GM21737 (cell line): ENCODE results near the gene AGTPBP1.

Experiments
- ATAC-seq: cut with Tn5 transposase; IDR thresholded peaks from one replicate; pipeline ENCODE4 v1.9.1; 2021; ENCODE audit warnings: mild to moderate bottlenecking, moderate library complexity; ENCODE audit not compliant: unreplicated experiment

Gene AGTPBP1

DNA sequence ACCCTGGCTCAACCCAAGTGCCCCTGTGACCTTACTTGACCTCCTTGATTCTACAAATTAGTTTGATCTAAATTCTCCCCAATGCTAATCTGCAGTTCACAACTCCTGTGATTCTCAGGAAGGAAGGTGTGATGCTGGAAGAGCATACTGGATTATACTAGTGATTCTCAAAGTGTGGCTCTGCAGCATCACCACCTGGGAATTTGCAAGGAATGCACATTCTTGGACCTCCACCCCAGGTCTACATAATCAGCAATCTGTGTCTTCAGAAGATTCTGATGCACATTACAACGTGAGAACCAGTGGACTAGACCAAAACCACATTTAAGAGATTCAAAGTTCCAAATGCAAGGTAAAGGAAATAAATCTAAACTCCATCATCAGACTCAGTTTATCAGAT is 198.6 kb downstream of the AGTPBP1 start:
- no peak for ATAC-seq

DNA sequence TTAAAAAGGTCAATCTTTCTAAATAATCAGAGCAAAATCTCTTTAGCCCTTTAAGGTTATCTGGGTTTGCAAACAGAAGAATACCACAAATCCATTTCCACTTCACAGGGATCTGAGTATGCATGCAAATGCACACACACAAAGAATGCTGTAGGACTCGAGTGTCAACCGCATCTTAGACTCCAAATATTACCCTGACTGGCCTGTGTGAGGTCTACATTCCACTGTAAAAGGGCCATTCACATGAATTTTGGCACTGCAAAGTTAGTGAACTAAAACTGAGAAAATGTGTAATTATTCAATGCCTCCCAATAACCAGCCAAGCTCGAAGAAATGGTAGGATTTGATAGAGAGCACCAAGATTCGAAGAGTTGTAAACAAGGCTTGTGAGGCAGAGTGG is 199.9 kb downstream of the AGTPBP1 start:
- no peak for ATAC-seq

DNA sequence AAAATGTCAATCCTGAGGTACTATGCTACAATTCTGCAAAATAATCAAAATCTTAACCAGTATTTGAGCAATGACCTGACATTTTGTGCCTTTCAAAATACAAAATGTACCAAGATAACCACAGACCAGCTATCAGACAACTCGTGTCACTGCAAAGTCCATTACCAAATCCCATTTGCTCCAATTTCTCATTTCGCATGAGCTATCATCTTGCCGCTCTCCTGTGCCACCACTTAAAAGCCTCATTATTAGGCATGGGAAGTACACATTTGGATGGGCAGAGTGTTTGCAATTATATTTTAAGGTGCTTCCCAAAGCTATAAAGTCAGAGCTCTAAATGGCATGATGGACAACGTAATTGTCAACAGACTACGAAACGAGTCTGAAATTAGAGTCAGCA is 205.2 kb downstream of the AGTPBP1 start:
- no peak for ATAC-seq

- ATAC-seq, result no peak
Observed at GRCh38 chr9:85536076-85536475, 205.7 kb downstream of the AGTPBP1 start.

GRCh38 chr9:85534340-85534739 is 207.4 kb downstream of the AGTPBP1 start:
- no peak for ATAC-seq

DNA sequence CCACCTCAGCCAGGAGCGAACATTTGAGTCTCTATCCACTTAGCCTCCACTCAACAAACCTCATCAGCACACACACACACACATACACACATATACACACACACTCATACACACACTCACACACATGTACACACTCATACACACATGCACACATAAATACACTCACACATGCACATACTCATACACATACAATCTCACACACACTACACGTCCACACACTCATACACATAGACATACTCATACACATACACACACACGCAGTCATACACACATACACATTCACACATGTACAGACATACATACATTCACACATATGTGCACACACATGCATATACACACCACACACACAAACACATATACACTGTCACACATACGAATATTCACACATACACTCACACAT is 208.2 kb downstream of the AGTPBP1 start:
- ATAC-seq, result no peak

DNA sequence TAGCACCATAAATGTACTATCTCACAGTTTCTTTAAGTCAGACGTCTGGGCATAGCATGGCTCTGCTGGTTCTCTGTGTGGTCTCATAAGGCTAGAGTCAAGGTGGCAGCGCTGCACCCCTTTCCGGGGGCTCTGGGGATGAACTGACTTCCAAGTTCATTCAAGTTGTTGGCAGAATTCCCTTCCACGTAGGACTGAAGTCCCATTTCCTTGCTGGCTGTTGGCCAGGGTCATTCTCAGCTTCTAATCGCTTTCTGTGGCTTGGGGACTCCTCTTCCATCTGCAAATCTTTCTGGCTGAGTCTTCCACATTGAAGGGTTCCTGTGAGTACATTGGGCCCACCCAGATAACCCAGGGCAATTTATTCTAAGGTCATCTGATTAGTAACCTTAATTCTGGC is 211.0 kb downstream of the AGTPBP1 start:
- no peak for ATAC-seq

DNA sequence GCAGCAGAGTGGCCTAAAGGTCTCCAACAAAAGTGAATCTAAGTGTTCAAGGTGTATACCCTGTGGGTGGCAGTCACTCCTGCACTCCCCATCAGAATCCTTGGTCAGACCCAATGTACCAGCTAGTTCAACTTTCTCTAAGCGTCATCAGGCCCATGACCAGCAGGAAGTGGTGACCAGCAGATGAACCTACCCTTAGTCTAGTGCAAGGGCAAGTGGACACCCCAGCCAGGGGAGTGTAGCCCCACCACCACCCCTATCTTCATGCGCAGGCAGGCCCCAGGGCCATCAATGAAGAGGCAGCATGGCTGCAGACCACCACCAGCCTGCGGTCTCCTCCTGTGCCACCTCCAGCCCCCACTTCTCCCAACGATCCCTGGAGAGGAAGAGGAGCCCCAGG is 213.1 kb downstream of the AGTPBP1 start:
- no peak for ATAC-seq

DNA sequence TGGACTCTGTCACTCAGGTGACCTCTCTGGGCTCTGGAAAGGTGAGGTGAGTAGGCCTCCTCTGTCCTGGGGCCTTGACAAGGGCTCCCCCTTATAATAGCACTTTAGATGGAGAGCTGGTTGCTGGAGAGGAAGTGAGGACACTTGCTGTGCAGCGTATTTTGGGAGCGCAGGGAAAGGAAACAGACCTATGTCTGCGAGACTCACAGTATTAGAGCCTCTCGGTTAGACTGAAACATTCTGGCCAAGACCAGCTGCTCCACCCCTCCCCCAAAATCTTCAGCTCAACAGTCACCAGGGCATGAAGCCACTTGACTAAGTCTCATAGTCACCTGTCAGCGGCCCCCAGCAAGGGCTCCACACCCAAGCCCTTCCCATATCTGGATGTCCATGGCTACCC is 213.6 kb downstream of the AGTPBP1 start:
- ATAC-seq, result no peak

DNA sequence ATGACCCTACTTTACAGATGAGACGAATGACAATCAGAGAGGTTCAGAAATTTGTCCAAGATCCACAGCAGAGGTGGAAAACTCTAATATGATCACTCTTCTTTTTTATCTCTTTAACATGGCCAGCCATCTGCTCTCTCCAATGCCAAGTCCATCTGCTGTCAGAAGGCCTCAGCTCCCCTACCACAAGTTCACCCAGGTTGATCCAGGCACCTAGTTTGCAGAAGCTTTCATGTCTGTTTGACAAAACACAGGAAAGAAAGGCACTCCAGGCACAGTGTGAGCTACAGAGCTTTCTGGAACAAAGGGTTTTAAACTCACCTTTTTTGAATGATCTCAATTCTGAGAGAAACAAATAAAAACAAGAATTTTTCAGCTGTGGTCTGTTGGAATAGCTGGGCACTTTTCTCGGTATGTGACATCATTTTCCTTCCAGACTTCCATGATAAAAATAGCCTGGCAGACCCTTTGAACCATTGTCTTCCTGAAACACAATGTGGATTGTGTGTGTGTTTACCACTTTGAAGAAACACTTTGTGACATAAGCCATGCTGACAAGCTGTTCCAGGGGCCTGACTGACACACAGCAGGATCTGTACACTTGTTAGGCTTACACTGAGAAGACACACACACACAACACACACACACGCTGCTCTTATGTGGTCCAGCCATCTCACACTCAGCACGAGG is 214.3 kb downstream of the AGTPBP1 start:
- no peak for ATAC-seq

GRCh38 chr9:85524531-85524930 is 217.2 kb downstream of the AGTPBP1 start:
- ATAC-seq, result no peak

DNA sequence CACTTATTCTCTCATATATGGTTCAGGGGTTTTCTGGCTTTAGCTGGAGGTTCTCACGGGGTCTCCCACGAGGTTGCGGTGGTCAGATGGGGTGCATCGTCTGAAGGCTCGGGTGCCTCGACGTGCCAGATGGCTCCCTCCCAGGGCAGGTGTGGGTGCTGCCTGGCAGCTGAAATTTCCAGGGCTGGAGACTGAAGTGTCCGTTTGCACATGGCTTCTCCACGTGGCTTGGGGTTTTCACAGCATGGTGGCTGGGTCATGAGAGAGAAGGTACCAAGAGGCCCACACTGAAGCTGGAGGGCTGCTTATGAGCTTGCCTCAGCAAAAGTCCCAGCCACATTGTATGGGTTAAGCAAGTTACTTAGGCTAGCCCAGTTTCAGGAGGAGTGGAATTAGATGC is 218.6 kb downstream of the AGTPBP1 start:
- ATAC-seq, result no peak

DNA sequence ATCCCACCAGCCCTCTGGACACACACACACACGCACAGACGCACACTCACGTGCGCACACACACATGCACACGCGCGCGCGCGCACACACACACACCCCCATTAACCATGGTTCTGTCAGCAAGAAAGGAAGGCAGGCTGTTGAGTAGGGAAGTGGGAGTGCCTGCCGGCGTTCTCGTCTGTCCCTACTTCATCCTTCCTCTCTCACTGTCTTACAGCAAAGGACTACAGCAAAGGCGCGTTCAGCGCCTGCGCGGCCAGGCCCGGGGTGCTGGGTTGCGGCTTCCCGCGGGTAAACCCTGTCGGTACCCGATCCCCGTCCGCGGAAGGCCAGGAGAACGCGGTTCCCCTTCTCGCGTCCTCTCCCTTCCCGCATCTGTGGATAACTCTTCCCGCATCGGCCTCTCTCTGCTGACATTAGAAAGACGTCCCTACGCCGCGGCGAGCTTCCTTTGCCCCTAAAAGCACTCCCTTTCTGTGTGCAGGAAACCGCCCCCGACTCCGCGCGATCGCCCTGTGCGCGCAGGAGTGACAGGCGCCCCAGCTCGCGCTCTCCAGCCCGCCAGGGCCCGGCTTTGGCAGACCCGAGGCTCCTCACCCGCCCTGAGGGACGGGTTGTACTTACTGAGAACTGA is 219.2 kb downstream of the AGTPBP1 start:
- no peak for ATAC-seq

- ATAC-seq, result no peak
Observed at GRCh38 chr9:85521371-85522197, 220.2 kb downstream of the AGTPBP1 start.

DNA sequence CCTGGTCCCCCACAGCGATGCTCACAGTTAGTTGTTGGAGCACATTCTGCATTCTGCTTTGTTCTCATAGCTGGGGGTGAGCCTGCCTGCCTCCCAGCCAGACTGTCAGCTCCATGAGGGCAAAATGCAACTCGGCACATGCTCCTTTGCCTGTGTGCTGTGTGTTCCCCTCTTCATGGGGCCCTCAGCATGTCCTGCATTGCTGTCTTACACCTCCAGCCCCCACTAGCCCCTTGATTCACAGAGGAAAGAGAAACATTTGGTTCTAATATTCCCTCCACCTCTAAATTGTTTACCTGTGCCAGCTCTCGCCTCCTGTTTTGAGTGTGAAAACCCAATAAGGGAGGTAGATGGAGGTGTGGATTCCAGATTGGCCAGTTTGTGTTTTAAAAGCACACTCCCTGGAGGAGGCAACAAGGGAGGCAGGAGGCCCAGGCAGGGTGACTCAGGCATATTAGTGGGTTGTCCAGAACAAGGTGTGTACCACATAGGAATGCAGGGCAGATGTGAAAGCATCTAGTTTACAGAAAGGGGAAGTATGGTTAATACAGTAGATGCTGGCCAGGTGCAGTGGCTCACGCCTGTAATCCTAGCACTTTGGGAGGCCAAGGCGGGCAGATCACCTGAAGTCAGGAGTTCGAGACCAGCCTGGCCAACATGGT is 224.6 kb downstream of the AGTPBP1 start:
- no peak for ATAC-seq

DNA sequence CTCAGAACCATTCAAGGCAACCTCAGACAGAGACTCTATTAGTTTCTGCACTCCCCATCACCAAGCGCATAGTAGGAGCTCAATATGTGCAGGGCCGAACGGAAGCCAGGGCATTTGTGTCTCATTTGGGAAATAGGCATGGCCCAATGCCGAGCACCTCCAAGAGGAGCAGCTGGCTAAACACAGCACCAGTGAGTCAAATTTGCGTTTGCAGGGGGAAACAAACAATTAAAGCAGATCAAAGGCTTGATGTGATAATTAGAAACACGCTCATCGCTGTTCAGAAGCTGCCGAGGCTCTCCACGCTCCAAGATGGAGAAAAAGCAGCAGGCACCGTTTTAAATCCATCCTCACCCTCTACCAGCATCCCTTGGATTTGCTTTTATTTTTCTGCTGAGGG is 225.3 kb downstream of the AGTPBP1 start:
- ATAC-seq, result no peak

DNA sequence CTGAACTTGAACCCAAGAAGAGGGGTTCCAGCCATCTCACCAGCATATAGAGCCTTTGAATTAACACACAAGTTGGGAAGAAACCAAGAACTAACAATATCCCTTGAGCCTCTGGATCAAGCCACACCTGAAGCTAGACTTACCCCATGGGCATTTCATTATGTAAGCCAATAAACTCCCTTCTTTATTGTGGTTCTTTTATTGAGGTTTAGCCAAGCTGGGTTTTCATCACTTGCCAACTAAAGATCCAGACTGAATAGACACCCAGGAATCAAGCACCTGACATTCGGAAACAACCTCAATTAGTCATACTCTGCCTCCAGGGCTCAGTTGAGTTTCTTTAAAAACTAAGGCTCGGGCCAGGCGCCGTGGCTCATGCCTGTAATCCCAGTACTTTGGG is 226.7 kb downstream of the AGTPBP1 start:
- no peak for ATAC-seq

DNA sequence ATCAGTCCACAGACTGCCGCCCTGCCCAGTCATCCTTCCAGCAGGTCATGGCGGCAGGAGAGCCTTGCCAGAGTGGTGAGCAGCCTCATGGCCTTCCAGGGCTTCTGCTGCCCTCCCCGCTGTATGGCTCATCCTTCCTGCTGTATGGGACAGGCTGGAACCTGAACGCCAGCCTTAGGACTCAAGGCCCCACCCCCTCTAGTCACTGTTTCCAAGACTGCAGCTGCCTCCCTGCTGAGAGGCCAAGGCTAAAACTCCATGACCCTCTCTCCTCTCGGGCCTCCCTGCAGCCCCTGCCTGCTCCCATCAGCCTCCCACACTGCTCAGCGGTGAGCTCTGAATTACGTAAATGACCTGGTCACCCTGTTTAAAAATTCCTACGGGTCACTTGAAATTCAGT is 227.5 kb downstream of the AGTPBP1 start:
- ATAC-seq, result no peak

DNA sequence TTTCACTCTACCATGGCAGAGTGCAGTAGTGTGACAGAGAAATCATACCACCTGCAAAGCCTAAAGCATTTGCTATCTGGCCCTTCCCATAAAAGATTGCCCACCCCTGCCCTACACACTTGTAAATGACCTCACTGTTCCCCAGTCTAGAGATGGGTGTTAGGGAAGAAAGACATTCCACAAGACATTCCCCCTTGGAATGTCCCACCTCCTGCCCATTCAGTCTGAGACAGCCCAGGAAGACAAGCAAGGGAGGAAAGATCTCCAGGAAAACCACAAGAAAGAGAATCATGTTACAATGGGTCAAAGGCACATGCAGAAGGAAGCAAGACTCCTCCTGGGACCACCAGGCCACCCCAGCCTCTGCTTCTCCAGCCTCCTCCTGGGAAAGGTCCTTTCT is 230.0 kb downstream of the AGTPBP1 start:
- no peak for ATAC-seq

GRCh38 chr9:85510830-85511504 is 230.8 kb downstream of the AGTPBP1 start:
- ATAC-seq, result no peak

DNA sequence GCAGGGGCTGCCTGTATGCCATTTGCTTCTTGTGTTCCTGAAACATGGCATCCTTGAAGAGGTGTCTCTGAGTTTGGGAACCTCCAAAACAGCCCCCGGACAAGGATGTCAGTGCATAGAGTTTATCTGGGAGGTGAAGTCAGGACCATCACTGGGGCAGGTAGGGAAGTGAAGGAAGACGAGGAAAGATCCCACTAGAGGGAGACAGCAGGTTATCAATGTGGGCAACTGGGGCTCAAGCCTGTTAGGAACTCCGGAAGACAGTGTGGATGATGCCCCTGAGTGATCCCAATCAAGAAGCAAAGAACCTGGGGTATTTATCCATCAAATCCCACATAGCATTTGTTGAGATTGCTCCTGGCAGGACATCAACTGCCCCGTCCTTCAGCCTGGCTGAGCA is 233.1 kb downstream of the AGTPBP1 start:
- no peak for ATAC-seq
